Smooth muscle cell (in vitro differentiated cells): ENCODE data around the gene ERBIN. TPM values are rescaled to one million over a fixed set of nuclear protein-coding genes. Genes with fewer than 3 reads are reported as not detected.

ENCODE experiments used
- DNase-seq: peaks from one replicate; lab custom pipeline; 2025; ENCODE audit not compliant: unreplicated experiment; lab: John Stamatoyannopoulos, UW
- H2AFZ ChIP-seq: fragments of 200-600 bp; sonication (generic); 2 replicates; pipeline ENCODE4 v1.6.0; 2016; ENCODE audit warnings: antibody characterized with exemption, low read depth, mild to moderate bottlenecking
- H3F3A ChIP-seq: fragments of 200-600 bp; sonication (generic); 2 replicates; pipeline ENCODE4 v1.6.0; 2017; ENCODE audit warnings: antibody characterized with exemption, low read depth
- H3K27ac ChIP-seq: fragments of 200-600 bp; sonication (generic); 2 replicates; pipeline ENCODE4 v1.5.1; 2016; ENCODE audit warnings: low read depth, mild to moderate bottlenecking
- H3K27me3 ChIP-seq: fragments of 200-600 bp; sonication (generic); 2 replicates; pipeline ENCODE4 v1.6.1; 2016; ENCODE audit warnings: low read depth, mild to moderate bottlenecking
- H3K36me3 ChIP-seq: fragments of 200-600 bp; sonication (generic); 2 replicates; pipeline ENCODE4 v1.5.1; 2016; ENCODE audit warnings: low read depth
- H3K4me1 ChIP-seq: fragments of 200-600 bp; sonication (generic); 2 replicates; pipeline ENCODE4 v1.5.1; 2016; ENCODE audit warnings: low read depth
- H3K4me2 ChIP-seq: fragments of 200-600 bp; sonication (generic); 2 replicates; pipeline ENCODE4 v1.6.0; 2016; ENCODE audit warnings: mild to moderate bottlenecking
- H3K4me3 ChIP-seq: fragments of 200-600 bp; sonication (generic); 2 replicates; pipeline ENCODE4 v1.5.1; 2016; ENCODE audit warnings: mild to moderate bottlenecking
- H3K79me2 ChIP-seq: fragments of 200-600 bp; sonication (generic); 2 replicates; pipeline ENCODE4 v1.6.0; 2016; ENCODE audit warnings: low read depth, mild to moderate bottlenecking
- H3K9ac ChIP-seq: fragments of 200-600 bp; sonication (generic); 2 replicates; pipeline ENCODE4 v1.6.0; 2016; ENCODE audit warnings: low read depth
- H3K9me3 ChIP-seq: fragments of 200-600 bp; sonication (generic); replicated peaks from 2 replicates; pipeline ENCODE4 v1.5.1; 2016; ENCODE audit warnings: low read depth
- H4K20me1 ChIP-seq: fragments of 200-600 bp; sonication (generic); 2 replicates; pipeline ENCODE4 v1.6.0; 2016; ENCODE audit warnings: low read depth
- CTCF ChIP-seq: fragments of 200-600 bp; sonication (generic); IDR thresholded peaks from 2 replicates; pipeline ENCODE4 v1.5.1; 2017; ENCODE audit warnings: borderline replicate concordance, mild to moderate bottlenecking, antibody characterized with exemption; ENCODE audit not compliant: insufficient read depth, poor library complexity, severe bottlenecking
- WGBS: methylation state at CpG from one replicate; pipeline ENCODE4 v1.1.7; 2016; ENCODE audit warnings: low lambda C conversion rate; 5-methylcytosine and 5-hydroxymethylcytosine counted together
- polyA plus RNA-seq: library from polyadenylated mRNA; unstranded; fragments of >200 nt; fragmentation: Nextera tagmentation; extraction: Ambion mirVana; gene quantifications from 2 replicates; pipeline ENCODE4 v1.2.1, GENCODE V29; 2016
- total RNA-seq: library from RNA; depleted of rRNA; stranded (reverse); fragments of >200 nt; gene quantifications from 2 replicates; pipeline ENCODE4 v1.2.3, GENCODE V29; 2014

The ERBIN gene
- total and polyA plus RNA-seq, 2 experiments from 2014 or later: 16.8 to 75.8 TPM

GRCh38 chr5:66066826-66067225 is 140.5 kb downstream of the ERBIN start:
- H2AFZ ChIP-seq: no peak overlapping the region
- no peak overlapping the region for H3K4me2 ChIP-seq
- H3K27me3 ChIP-seq: no peaks in the 10 kb centered on the region
- no peaks in the 10 kb centered on the region for H3K4me1 ChIP-seq
- H3K79me2 ChIP-seq: peaks cover 38% of the 10 kb centered on the region
- H3K4me3 ChIP-seq: no peak overlapping the region
- H4K20me1 ChIP-seq: peaks cover 26% of the 10 kb centered on the region
- H3K9ac ChIP-seq: no peak overlapping the region
- DNase-seq: no peak
- peak overlapping the region; percentile 6 for H3K27ac ChIP-seq
- no peak for TF ChIP-seq CTCF
- peaks cover 5% of the 10 kb centered on the region for H3K36me3 ChIP-seq
- 60% methylated on average over 2 of the region's 2 CpGs for WGBS
- H3F3A ChIP-seq: no peaks in the 10 kb centered on the region
- H3K9me3 ChIP-seq: no peaks in the 10 kb centered on the region

- no peaks in the 10 kb centered on the region for H3K4me1 ChIP-seq
- no peak overlapping the region for H3K4me2 ChIP-seq
- no peak overlapping the region for H2AFZ ChIP-seq
- WGBS: 90% methylated on average over 1 of the region's 1 CpG
- no peak for DNase-seq
- no peak for TF ChIP-seq CTCF
- peaks cover 4% of the 10 kb centered on the region for H4K20me1 ChIP-seq
- H3K27ac ChIP-seq: no peak overlapping the region
- H3K9ac ChIP-seq: no peak overlapping the region
- no peaks in the 10 kb centered on the region for H3F3A ChIP-seq
- H3K27me3 ChIP-seq: no peaks in the 10 kb centered on the region
- H3K79me2 ChIP-seq: peaks cover 16% of the 10 kb centered on the region
- no peaks in the 10 kb centered on the region for H3K36me3 ChIP-seq
- H3K4me3 ChIP-seq: no peak overlapping the region
- no peaks in the 10 kb centered on the region for H3K9me3 ChIP-seq
Observed at GRCh38 chr5:66072031-66072430, 145.7 kb downstream of the ERBIN start.

GRCh38 chr5:66074901-66075300 is 148.5 kb downstream of the ERBIN start:
- peaks cover 13% of the 10 kb centered on the region for H3K79me2 ChIP-seq
- DNase-seq: no peak
- H3K4me2 ChIP-seq: no peak overlapping the region
- no peaks in the 10 kb centered on the region for H3F3A ChIP-seq
- H2AFZ ChIP-seq: no peak overlapping the region
- H3K36me3 ChIP-seq: no peaks in the 10 kb centered on the region
- TF ChIP-seq CTCF: no peak
- H4K20me1 ChIP-seq: no peaks in the 10 kb centered on the region
- H3K9me3 ChIP-seq: no peaks in the 10 kb centered on the region
- H3K4me1 ChIP-seq: no peaks in the 10 kb centered on the region
- H3K27ac ChIP-seq: no peak overlapping the region
- no peaks in the 10 kb centered on the region for H3K27me3 ChIP-seq
- no peak overlapping the region for H3K9ac ChIP-seq
- H3K4me3 ChIP-seq: no peak overlapping the region

GRCh38 chr5:66080664-66081063 is 154.3 kb downstream of the ERBIN start:
- no peak overlapping the region for H3K4me3 ChIP-seq
- no peak for TF ChIP-seq CTCF
- H3F3A ChIP-seq: no peaks in the 10 kb centered on the region
- H3K79me2 ChIP-seq: no peaks in the 10 kb centered on the region
- no peak overlapping the region for H2AFZ ChIP-seq
- H3K9me3 ChIP-seq: no peaks in the 10 kb centered on the region
- H3K36me3 ChIP-seq: peaks cover 6% of the 10 kb centered on the region
- H3K27ac ChIP-seq: no peak overlapping the region
- no peaks in the 10 kb centered on the region for H3K4me1 ChIP-seq
- H3K27me3 ChIP-seq: no peaks in the 10 kb centered on the region
- no peaks in the 10 kb centered on the region for H4K20me1 ChIP-seq
- no peak overlapping the region for H3K9ac ChIP-seq
- 93% methylated on average over 2 of the region's 2 CpGs for WGBS
- H3K4me2 ChIP-seq: no peak overlapping the region
- no peak for DNase-seq
